ENCODE data around the gene NTM. TPM values are rescaled to one million over a fixed set of nuclear protein-coding genes. Genes with fewer than 3 reads are reported as not detected.

The NTM gene
- total and polyA plus RNA-seq, 7 donors = 0.07 to 1.1 (median 0.22) TPM; not detected in 2

DNA sequence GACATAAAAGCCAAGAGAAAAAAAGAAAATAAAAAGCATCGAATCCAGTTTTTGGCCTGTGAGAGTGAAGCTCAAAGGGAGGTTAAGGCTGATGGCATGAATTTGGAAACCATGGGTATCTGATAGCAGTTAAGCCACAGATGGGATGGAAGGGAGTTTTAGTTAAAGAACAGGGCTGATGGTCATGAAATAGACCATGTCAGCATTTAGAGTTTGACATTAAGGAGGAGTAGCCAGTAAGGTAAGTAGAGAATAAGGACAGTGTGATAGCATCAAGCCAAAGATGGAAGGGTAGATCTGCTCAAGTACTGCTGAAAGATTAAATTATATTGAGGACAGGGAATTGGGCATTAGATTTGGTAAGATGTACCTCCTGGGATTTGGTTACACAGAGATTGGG, 826.5 kb downstream of the NTM start:
- H3K36me3 ChIP-seq (ENCODE audit: insufficient read depth in 1 of 2, low read depth in 1 of 2) = no peaks in the 10 kb centered on the region
- no peaks in the 10 kb centered on the region for H3K9me3 ChIP-seq
- H3K27me3 ChIP-seq (ENCODE audit: insufficient read depth in 3 of 3, low read length in 2 of 3) = no peaks in the 10 kb centered on the region
- H3K27ac ChIP-seq = no peak overlapping the region
- TF ChIP-seq, protein P1, sequence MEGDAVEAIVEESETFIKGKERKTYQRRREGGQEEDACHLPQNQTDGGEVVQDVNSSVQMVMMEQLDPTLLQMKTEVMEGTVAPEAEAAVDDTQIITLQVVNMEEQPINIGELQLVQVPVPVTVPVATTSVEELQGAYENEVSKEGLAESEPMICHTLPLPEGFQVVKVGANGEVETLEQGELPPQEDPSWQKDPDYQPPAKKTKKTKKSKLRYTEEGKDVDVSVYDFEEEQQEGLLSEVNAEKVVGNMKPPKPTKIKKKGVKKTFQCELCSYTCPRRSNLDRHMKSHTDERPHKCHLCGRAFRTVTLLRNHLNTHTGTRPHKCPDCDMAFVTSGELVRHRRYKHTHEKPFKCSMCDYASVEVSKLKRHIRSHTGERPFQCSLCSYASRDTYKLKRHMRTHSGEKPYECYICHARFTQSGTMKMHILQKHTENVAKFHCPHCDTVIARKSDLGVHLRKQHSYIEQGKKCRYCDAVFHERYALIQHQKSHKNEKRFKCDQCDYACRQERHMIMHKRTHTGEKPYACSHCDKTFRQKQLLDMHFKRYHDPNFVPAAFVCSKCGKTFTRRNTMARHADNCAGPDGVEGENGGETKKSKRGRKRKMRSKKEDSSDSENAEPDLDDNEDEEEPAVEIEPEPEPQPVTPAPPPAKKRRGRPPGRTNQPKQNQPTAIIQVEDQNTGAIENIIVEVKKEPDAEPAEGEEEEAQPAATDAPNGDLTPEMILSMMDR (IDR thresholded peaks at IDR 0.05) = no peak
- no peak overlapping the region for H3K4me3 ChIP-seq
- 87 to 94% (median 89%) methylated on average over 1 of the region's 1 CpG for WGBS, 3 donors
- intact Hi-C loops (cut with DNase I) = no loop called here
- DNase-seq = no peak
- ATAC-seq = no peak
- no peaks in the 10 kb centered on the region for H3K4me1 ChIP-seq

GRCh38 chr11:132200353-132200936, 830.0 kb downstream of the NTM start:
- H3K27ac ChIP-seq = no peak overlapping the region
- DNase-seq = no peak
- intact Hi-C loops (cut with DNase I) = no loop called here
- H3K9me3 ChIP-seq = no peaks in the 10 kb centered on the region
- no peaks in the 10 kb centered on the region for H3K36me3 ChIP-seq (ENCODE audit: insufficient read depth in 1 of 2, low read depth in 1 of 2)
- H3K4me1 ChIP-seq = no peaks in the 10 kb centered on the region
- TF ChIP-seq, protein P1 (IDR thresholded peaks at IDR 0.05) = no peak
- no peak for ATAC-seq
- no peaks in the 10 kb centered on the region for H3K27me3 ChIP-seq (ENCODE audit: insufficient read depth in 3 of 3, low read length in 2 of 3)
- H3K4me3 ChIP-seq = no peak overlapping the region
- WGBS, 3 donors = 47 to 65% (median 57%) methylated on average over 6 of the region's 6 CpGs

DNA sequence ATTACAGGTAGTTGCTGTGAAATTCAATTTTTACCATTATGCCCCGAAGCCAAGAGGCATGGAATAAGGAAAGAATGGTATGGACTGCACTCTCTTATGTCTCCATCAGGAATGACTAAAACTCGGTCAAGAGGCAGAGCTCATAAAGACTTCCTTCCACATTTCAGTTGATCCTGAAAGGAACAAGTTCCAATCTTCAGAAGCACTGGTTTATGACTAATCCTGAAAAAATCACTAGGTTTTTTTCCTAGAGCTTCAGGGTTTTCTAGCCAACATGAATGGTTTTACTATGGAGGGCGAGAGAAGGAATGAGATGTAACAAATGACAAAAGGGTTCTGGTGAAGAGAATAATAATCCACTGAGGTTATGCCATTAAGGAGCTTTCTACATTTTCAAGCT, 832.2 kb downstream of the NTM start:
- no peaks in the 10 kb centered on the region for H3K36me3 ChIP-seq (ENCODE audit: insufficient read depth in 1 of 2, low read depth in 1 of 2)
- H3K27ac ChIP-seq = no peak overlapping the region
- TF ChIP-seq, protein P1 (IDR thresholded peaks at IDR 0.05) = no peak
- DNase-seq (no peak), ATAC-seq (no peak)
- H3K27me3 ChIP-seq (ENCODE audit: insufficient read depth in 3 of 3, low read length in 2 of 3) = no peaks in the 10 kb centered on the region
- H3K4me3 ChIP-seq = no peak overlapping the region
- no peaks in the 10 kb centered on the region for H3K4me1 ChIP-seq
- intact Hi-C loops (cut with DNase I) = no loop called here
- no peaks in the 10 kb centered on the region for H3K9me3 ChIP-seq
- WGBS, 3 donors = 79 to 87% (median 86%) methylated on average over 3 of the region's 3 CpGs

DNA sequence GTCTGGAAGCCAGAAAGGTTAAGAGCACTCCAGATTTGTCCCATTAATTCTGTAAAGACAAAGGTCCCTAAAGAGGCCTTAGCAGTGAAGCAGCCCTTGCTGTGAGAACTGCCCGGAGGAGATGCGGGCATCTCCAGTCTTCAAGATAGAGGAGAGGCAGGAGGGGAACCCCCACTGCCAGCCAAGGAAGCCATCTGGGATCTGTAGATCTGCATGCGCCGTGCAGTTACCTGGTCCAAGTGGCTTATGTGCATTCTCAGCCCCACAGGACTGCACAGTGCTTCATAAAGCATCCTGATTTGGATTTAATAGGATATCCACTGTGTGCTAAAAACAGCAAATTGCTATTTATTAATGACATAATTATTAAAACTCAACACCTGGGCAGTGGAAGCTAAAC, 834.6 kb downstream of the NTM start:
- Histone ChIP-seq H3K27ac (no peak overlapping the region), H3K27me3 (ENCODE audit: insufficient read depth in 3 of 3, low read length in 2 of 3) (no peaks in the 10 kb centered on the region), H3K9me3 (no peaks in the 10 kb centered on the region), H3K4me1 (no peaks in the 10 kb centered on the region), H3K4me3 (no peak overlapping the region), H3K36me3 (ENCODE audit: insufficient read depth in 1 of 2, low read depth in 1 of 2) (no peaks in the 10 kb centered on the region)
- intact Hi-C loops (cut with DNase I) = no loop called here
- DNase-seq = no peak
- TF ChIP-seq, protein P1 (IDR thresholded peaks at IDR 0.05) = no peak
- WGBS, 3 donors = 88 to 93% (median 93%) methylated on average over 4 of the region's 4 CpGs
- ATAC-seq = no peak

GRCh38 chr11:132205496-132205895, 835.1 kb downstream of the NTM start:
- H3K27me3 ChIP-seq (ENCODE audit: insufficient read depth in 3 of 3, low read length in 2 of 3) = no peaks in the 10 kb centered on the region
- no peaks in the 10 kb centered on the region for H3K4me1 ChIP-seq
- DNase-seq (no peak), ATAC-seq (no peak)
- H3K27ac ChIP-seq = no peak overlapping the region
- H3K9me3 ChIP-seq = no peaks in the 10 kb centered on the region
- H3K4me3 ChIP-seq = no peak overlapping the region
- TF ChIP-seq, protein P1 (IDR thresholded peaks at IDR 0.05) = no peak
- no peaks in the 10 kb centered on the region for H3K36me3 ChIP-seq (ENCODE audit: insufficient read depth in 1 of 2, low read depth in 1 of 2)
- 72 to 91% (median 75%) methylated on average over 3 of the region's 3 CpGs for WGBS, 3 donors
- intact Hi-C loops (cut with DNase I) = no loop called here

Measured in psoas muscle (tissue), 8 donors.